WERI-Rb-1 (cell line): ENCODE measurements around the gene SEBOX.
A peak's percentile ranks its signal among the peaks of the same experiment; 100 is the strongest.

Source experiments
- DNase-seq: peaks from one replicate; pipeline ENCODE4 v3.0.0-alpha.2; 2020
- H3K27ac ChIP-seq: fragments of 250-450 bp; sonication (Bioruptor Pico); 2 replicates; pipeline ENCODE4 v1.5.1; 2020; ENCODE audit warnings: mild to moderate bottlenecking, moderate library complexity
- H3K27me3 ChIP-seq: fragments of 250-450 bp; sonication (Bioruptor Pico); 2 replicates; pipeline ENCODE4 v1.5.1; 2021; ENCODE audit warnings: mild to moderate bottlenecking, low read depth, moderate library complexity; ENCODE audit not compliant: insufficient read depth, severe bottlenecking
- H3K36me3 ChIP-seq: fragments of 250-450 bp; sonication (Bioruptor Pico); 2 replicates; pipeline ENCODE4 v1.5.1; 2020; ENCODE audit warnings: mild to moderate bottlenecking, moderate library complexity
- H3K4me3 ChIP-seq: 2 replicates; pipeline ENCODE4 v1.5.1; 2011; ENCODE audit warnings: low read depth, mild to moderate bottlenecking, control low read depth, low read length
- H3K9me3 ChIP-seq: fragments of 250-450 bp; sonication (Bioruptor Pico); 2 replicates; pipeline ENCODE4 v1.5.1; 2021; ENCODE audit warnings: mild to moderate bottlenecking, moderate library complexity; ENCODE audit not compliant: severe bottlenecking
- CTCF ChIP-seq: IDR thresholded peaks from 2 replicates; pipeline ENCODE4 v1.5.1; 2011; ENCODE audit warnings: low read depth, mild to moderate bottlenecking, control low read depth, inconsistent platforms, low read length

SEBOX gene

GRCh38 chr17:28364665-28365363 is at the start of gene SEBOX:
TSS of gene SEBOX (minus strand) at chr17:28365199. CDS start at chr17:28365151, 48 bp downstream.
- DNase-seq = no peak
- Histone ChIP-seq H3K27ac (peak within 1 kb of the TSS; percentile 83), H3K27me3 (no peaks in the 10 kb centered on the region), H3K9me3 (no peaks in the 10 kb centered on the region), H3K4me3 (no peak within 1 kb of the TSS), H3K36me3 (peaks cover 24% of the 10 kb centered on the region)
- no peak for TF ChIP-seq CTCF

- Histone ChIP-seq H3K36me3 (no peaks in the 10 kb centered on the region), H3K4me3 (no peak overlapping the region), H3K27me3 (no peaks in the 10 kb centered on the region), H3K27ac (no peak overlapping the region), H3K9me3 (no peaks in the 10 kb centered on the region)
- no peak for DNase-seq
- peak; percentile 21; the same call in 1 of the 2 replicates for TF ChIP-seq CTCF
Measured at GRCh38 chr17:28413804-28414203, 48.8 kb upstream of the SEBOX start.

GRCh38 chr17:28412099-28412498 is 47.1 kb upstream of the SEBOX start:
- TF ChIP-seq CTCF = no peak
- no peak overlapping the region for H3K27ac ChIP-seq
- H3K36me3 ChIP-seq = no peaks in the 10 kb centered on the region
- no peaks in the 10 kb centered on the region for H3K27me3 ChIP-seq
- DNase-seq = no peak
- H3K9me3 ChIP-seq = no peaks in the 10 kb centered on the region
- H3K4me3 ChIP-seq = no peak overlapping the region

GRCh38 chr17:28407974-28408306 is 42.9 kb upstream of the SEBOX start:
- TF ChIP-seq CTCF = no peak
- DNase-seq = no peak
- Histone ChIP-seq H3K36me3 (peaks cover 22% of the 10 kb centered on the region), H3K27ac (peak overlapping the region; percentile 82), H3K27me3 (no peaks in the 10 kb centered on the region), H3K9me3 (no peaks in the 10 kb centered on the region), H3K4me3 (no peak overlapping the region)

- H3K4me3 ChIP-seq = no peak overlapping the region
- H3K36me3 ChIP-seq = peaks cover 27% of the 10 kb centered on the region
- peak; percentile 52 for TF ChIP-seq CTCF
- H3K9me3 ChIP-seq = no peaks in the 10 kb centered on the region
- H3K27ac ChIP-seq = peak overlapping the region; percentile 82
- DNase-seq = peak; percentile 84
- H3K27me3 ChIP-seq = no peaks in the 10 kb centered on the region
Measured at GRCh38 chr17:28407130-28407973, 42.4 kb upstream of the SEBOX start.
